HepG2 (cell line): ENCODE measurements around the gene SEC24D. TPM values are rescaled to one million over a fixed set of nuclear protein-coding genes. Genes with fewer than 3 reads are reported as not detected.
A peak's percentile ranks its signal among the peaks of the same experiment; 100 is the strongest.

Experiments
- ADNP ChIP-seq: sonication (generic); formaldehyde crosslinking; IDR thresholded peaks from 2 replicates; pipeline ENCODE4 v1.4.0; 2020; ENCODE audit warnings: missing genetic modification reagents
- ATF1 ChIP-seq: IDR thresholded peaks from 2 replicates; pipeline ENCODE4 v1.6.1; 2016; ENCODE audit warnings: mild to moderate bottlenecking, control low read depth
- ELF4 ChIP-seq: sonication (generic); formaldehyde crosslinking; IDR thresholded peaks from 2 replicates; pipeline ENCODE4 v1.5.0; 2020; ENCODE audit warnings: missing genetic modification reagents, mild to moderate bottlenecking, moderate library complexity, borderline replicate concordance
- ETV6 ChIP-seq: sonication (generic); formaldehyde crosslinking; conservative IDR thresholded peaks from 2 replicates; pipeline ENCODE4 v1.4.0; 2020; ENCODE audit warnings: missing genetic modification reagents
- GABPA ChIP-seq, 2 experiments: IDR thresholded peaks; 2 replicates each; pipeline ENCODE4 v1.6.1; 2011 to 2016; ENCODE audit warnings: low read depth in 2 of 2, low read length in 1 of 2, missing biosample characterization in 1 of 2, missing genetic modification characterization in 1 of 2
- HIVEP1 ChIP-seq: sonication (generic); formaldehyde crosslinking; IDR thresholded peaks from 2 replicates; pipeline ENCODE4 v1.4.0; 2020; ENCODE audit warnings: mild to moderate bottlenecking, missing genetic modification reagents
- MIXL1 ChIP-seq: IDR thresholded peaks from 2 replicates; pipeline ENCODE4 v1.6.1; 2016
- NFE2L1 ChIP-seq: sonication (generic); formaldehyde crosslinking; IDR thresholded peaks from 2 replicates; pipeline ENCODE4 v1.4.0; 2020; ENCODE audit warnings: missing genetic modification reagents, mild to moderate bottlenecking, borderline replicate concordance
- NFIC ChIP-seq: IDR thresholded peaks from 2 replicates; pipeline ENCODE4 v1.6.1; 2012; ENCODE audit warnings: mild to moderate bottlenecking, low read length, inconsistent platforms
- PAWR ChIP-seq: sonication (generic); formaldehyde crosslinking; IDR thresholded peaks from 2 replicates; pipeline ENCODE4 v1.4.0; 2020; ENCODE audit warnings: missing genetic modification reagents, mild to moderate bottlenecking, borderline replicate concordance
- RFXANK ChIP-seq: IDR thresholded peaks from 2 replicates; pipeline ENCODE4 v1.6.1; 2016
- SIX1 ChIP-seq: sonication (generic); formaldehyde crosslinking; IDR thresholded peaks from 2 replicates; pipeline ENCODE4 v1.4.0; 2020; ENCODE audit warnings: missing genetic modification reagents, borderline replicate concordance
- SOX5 ChIP-seq: IDR thresholded peaks from 2 replicates; pipeline ENCODE4 v1.6.1; 2016; ENCODE audit warnings: borderline replicate concordance
- YEATS2 ChIP-seq: sonication (generic); formaldehyde crosslinking; IDR thresholded peaks from 2 replicates; pipeline ENCODE4 v1.4.0; 2020; ENCODE audit warnings: missing genetic modification reagents, borderline replicate concordance
- ZEB1 ChIP-seq: IDR thresholded peaks from 2 replicates; pipeline ENCODE4 v1.6.1; 2012; ENCODE audit warnings: mild to moderate bottlenecking, low read depth, inconsistent platforms; ENCODE audit not compliant: insufficient replicate concordance
- ZNF468 ChIP-seq: sonication (generic); formaldehyde crosslinking; IDR thresholded peaks from 2 replicates; pipeline ENCODE4 v1.8.0; 2022; ENCODE audit warnings: mild to moderate bottlenecking, moderate library complexity, missing genetic modification reagents
- polyA plus RNA-seq, 8 experiments: library from polyadenylated mRNA; depleted of rRNA in 3 of 8; stranded (reverse) in 7 of 8; unstranded in 1 of 8; fragments of >200 nt; fragmentation: Illumina TruSeq in 4 of 8; extraction: Trizol in 4 of 8; gene quantifications; 2 replicates each; pipeline versions ENCODE4 v1.2.1 to v1.2.3, GENCODE V29; 2011 to 2016; ENCODE audit warnings: low read depth in 4 of 8, missing spikeins in 1 of 8, mixed read lengths in 1 of 8; ENCODE audit not compliant: insufficient read depth in 1 of 8
- total RNA-seq, 5 experiments: library from RNA; depleted of rRNA; stranded (reverse); fragments of >200 nt; fragmentation: Illumina TruSeq; extraction: Trizol; gene quantifications; 2 replicates each; pipeline ENCODE4 v1.2.3, GENCODE V29; 2016; ENCODE audit warnings: low read depth in 1 of 5
- TF ChIP-seq, protein P1 (sequence below): sonication (generic); formaldehyde crosslinking; IDR thresholded peaks from 2 replicates; pipeline ENCODE4 v1.5.1; 2020; ENCODE audit warnings: missing genetic modification reagents, mild to moderate bottlenecking, borderline replicate concordance
- TF ChIP-seq, protein P2 (sequence below): sonication (generic); formaldehyde crosslinking; IDR thresholded peaks from 2 replicates; pipeline ENCODE4 v1.8.0; 2022; ENCODE audit warnings: mild to moderate bottlenecking, missing genetic modification reagents, borderline replicate concordance
- TF ChIP-seq, protein P3 (sequence below): sonication (generic); formaldehyde crosslinking; IDR thresholded peaks from 2 replicates; pipeline ENCODE4 v1.4.0; 2020; ENCODE audit warnings: mild to moderate bottlenecking, low read depth, missing genetic modification reagents
- TF ChIP-seq, protein P4 (sequence below): IDR thresholded peaks from 2 replicates; pipeline ENCODE4 v1.6.1; 2018; ENCODE audit warnings: missing genetic modification reagents
- TF ChIP-seq, protein P5 (sequence below): sonication (generic); IDR thresholded peaks from 2 replicates; pipeline ENCODE4 v1.6.1; 2016; ENCODE audit warnings: low read depth, borderline replicate concordance
- TF ChIP-seq, protein P6 (sequence below): sonication (generic); formaldehyde crosslinking; IDR thresholded peaks from 2 replicates; pipeline ENCODE4 v1.5.1; 2020; ENCODE audit warnings: mild to moderate bottlenecking, missing genetic modification reagents, moderate library complexity
- TF ChIP-seq, protein P7 (sequence below): sonication (generic); formaldehyde crosslinking; IDR thresholded peaks from 2 replicates; pipeline ENCODE4 v1.5.0; 2020; ENCODE audit warnings: missing genetic modification reagents, mild to moderate bottlenecking, borderline replicate concordance

SEC24D gene
- total and polyA plus RNA-seq, 2 of the 13 experiments (the other 11 are each of a cell fraction or from before 2014, with no cell fraction given): 30.0 to 51.1 TPM

DNA sequence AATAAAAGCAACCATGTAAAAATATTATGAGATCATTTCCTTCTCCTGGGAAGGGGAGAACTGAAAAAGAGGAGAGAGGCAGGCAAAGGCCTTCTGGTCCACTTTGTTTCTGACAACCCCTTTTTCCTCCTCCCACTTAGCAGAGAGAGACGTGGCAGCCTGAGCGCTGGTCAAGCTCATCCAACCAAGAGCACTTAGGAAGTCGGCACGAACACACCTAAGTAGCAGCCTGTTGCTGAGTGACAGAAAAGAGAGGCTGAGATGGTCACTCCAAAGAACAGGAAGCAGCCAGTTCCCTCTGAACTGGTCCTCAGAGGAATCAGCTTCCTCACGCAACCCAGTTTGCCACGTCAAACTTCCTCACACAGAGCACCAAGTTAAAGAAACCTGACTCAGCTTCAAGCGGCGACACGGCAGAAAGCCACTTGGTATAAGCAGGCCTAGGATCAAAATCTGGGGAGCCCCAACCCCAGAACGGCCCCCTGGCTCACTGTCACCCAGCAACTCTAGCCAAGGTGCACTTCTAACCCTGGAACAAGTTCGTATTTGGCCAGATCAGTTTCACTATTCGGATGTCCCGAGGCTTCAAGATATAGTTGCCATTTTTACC is 861 bp downstream of the SEC24D start (continued):
- TF ChIP-seq, protein P1, sequence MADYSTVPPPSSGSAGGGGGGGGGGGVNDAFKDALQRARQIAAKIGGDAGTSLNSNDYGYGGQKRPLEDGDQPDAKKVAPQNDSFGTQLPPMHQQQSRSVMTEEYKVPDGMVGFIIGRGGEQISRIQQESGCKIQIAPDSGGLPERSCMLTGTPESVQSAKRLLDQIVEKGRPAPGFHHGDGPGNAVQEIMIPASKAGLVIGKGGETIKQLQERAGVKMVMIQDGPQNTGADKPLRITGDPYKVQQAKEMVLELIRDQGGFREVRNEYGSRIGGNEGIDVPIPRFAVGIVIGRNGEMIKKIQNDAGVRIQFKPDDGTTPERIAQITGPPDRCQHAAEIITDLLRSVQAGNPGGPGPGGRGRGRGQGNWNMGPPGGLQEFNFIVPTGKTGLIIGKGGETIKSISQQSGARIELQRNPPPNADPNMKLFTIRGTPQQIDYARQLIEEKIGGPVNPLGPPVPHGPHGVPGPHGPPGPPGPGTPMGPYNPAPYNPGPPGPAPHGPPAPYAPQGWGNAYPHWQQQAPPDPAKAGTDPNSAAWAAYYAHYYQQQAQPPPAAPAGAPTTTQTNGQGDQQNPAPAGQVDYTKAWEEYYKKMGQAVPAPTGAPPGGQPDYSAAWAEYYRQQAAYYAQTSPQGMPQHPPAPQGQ (CRISPR knock-in tag): no peak
- TF ChIP-seq, protein P2, sequence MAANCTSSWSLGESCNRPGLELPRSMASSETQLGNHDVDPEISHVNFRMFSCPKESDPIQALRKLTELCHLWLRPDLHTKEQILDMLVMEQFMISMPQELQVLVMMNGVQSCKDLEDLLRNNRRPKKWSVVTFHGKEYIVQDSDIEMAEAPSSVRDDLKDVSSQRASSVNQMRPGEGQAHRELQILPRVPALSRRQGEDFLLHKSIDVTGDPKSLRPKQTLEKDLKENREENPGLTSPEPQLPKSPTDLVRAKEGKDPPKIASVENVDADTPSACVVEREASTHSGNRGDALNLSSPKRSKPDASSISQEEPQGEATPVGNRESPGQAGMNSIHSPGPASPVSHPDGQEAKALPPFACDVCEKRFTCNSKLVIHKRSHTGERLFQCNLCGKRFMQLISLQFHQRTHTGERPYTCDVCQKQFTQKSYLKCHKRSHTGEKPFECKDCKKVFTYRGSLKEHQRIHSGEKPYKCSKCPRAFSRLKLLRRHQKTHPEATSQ (CRISPR knock-in tag): no peak
- TF ChIP-seq ELF4 (CRISPR knock-in tag): 0 out of 2 replicates have a peak, but pooled peaks have one; percentile 45
- no peak for TF ChIP-seq ZNF468
- TF ChIP-seq NFE2L1: no peak
- no peak for TF ChIP-seq RFXANK (CRISPR knock-in tag)
- TF ChIP-seq, protein P3, sequence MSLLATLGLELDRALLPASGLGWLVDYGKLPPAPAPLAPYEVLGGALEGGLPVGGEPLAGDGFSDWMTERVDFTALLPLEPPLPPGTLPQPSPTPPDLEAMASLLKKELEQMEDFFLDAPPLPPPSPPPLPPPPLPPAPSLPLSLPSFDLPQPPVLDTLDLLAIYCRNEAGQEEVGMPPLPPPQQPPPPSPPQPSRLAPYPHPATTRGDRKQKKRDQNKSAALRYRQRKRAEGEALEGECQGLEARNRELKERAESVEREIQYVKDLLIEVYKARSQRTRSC (CRISPR knock-in tag): no peak
- no peak for TF ChIP-seq GABPA (IDR thresholded peaks at IDR 0.05; ENCODE audit: low read depth, low read length)
- peak; percentile 37 for TF ChIP-seq GABPA (CRISPR knock-in tag; IDR thresholded peaks at IDR 0.05; ENCODE audit: low read depth)
- TF ChIP-seq SOX5 (CRISPR knock-in tag): no peak
- TF ChIP-seq SIX1 (CRISPR knock-in tag): no peak
- TF ChIP-seq, protein P4, sequence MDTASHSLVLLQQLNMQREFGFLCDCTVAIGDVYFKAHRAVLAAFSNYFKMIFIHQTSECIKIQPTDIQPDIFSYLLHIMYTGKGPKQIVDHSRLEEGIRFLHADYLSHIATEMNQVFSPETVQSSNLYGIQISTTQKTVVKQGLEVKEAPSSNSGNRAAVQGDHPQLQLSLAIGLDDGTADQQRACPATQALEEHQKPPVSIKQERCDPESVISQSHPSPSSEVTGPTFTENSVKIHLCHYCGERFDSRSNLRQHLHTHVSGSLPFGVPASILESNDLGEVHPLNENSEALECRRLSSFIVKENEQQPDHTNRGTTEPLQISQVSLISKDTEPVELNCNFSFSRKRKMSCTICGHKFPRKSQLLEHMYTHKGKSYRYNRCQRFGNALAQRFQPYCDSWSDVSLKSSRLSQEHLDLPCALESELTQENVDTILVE (CRISPR knock-in tag): 0 out of 2 replicates have a peak, but pooled peaks have one; percentile 24
- TF ChIP-seq, protein P5, sequence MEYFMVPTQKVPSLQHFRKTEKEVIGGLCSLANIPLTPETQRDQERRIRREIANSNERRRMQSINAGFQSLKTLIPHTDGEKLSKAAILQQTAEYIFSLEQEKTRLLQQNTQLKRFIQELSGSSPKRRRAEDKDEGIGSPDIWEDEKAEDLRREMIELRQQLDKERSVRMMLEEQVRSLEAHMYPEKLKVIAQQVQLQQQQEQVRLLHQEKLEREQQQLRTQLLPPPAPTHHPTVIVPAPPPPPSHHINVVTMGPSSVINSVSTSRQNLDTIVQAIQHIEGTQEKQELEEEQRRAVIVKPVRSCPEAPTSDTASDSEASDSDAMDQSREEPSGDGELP: no peak
- TF ChIP-seq ADNP (CRISPR knock-in tag): no peak
- 0 out of 2 replicates have a peak, but pooled peaks have one; percentile 45 for TF ChIP-seq ETV6 (CRISPR knock-in tag)
- peak; percentile 11 for TF ChIP-seq ZEB1
- TF ChIP-seq NFIC: no peak
- no peak for TF ChIP-seq HIVEP1 (CRISPR knock-in tag)
- no peak for TF ChIP-seq ATF1
- TF ChIP-seq PAWR: no peak
- 0 out of 2 replicates have a peak, but pooled peaks have one; percentile 18 for TF ChIP-seq YEATS2 (CRISPR knock-in tag)
- TF ChIP-seq MIXL1 (CRISPR knock-in tag): no peak
- TF ChIP-seq, protein P6, sequence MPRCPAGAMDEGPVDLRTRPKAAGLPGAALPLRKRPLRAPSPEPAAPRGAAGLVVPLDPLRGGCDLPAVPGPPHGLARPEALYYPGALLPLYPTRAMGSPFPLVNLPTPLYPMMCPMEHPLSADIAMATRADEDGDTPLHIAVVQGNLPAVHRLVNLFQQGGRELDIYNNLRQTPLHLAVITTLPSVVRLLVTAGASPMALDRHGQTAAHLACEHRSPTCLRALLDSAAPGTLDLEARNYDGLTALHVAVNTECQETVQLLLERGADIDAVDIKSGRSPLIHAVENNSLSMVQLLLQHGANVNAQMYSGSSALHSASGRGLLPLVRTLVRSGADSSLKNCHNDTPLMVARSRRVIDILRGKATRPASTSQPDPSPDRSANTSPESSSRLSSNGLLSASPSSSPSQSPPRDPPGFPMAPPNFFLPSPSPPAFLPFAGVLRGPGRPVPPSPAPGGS: no peak
- TF ChIP-seq, protein P7, sequence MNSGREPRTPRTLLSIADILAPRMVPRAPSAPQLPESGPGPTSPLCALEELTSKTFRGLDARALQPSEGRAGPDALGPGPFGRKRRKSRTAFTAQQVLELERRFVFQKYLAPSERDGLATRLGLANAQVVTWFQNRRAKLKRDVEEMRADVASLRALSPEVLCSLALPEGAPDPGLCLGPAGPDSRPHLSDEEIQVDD (CRISPR knock-in tag): no peak
